Rectal smooth muscle tissue (tissue), 1 donor: Measurements from ENCODE around the gene SND1.

Source experiments
- H3K27ac ChIP-seq: one replicate; pipeline ENCODE4 v1.7.0; 2013; ENCODE audit warnings: low read depth, low read length, inconsistent platforms
- H3K27me3 ChIP-seq: one replicate; pipeline ENCODE4 v1.7.0; 2013; ENCODE audit warnings: low read length; ENCODE audit not compliant: control insufficient read depth, insufficient read depth
- H3K36me3 ChIP-seq: one replicate; pipeline ENCODE4 v1.7.0; 2013; ENCODE audit warnings: low read length; ENCODE audit not compliant: control insufficient read depth, insufficient read depth
- H3K4me1 ChIP-seq: one replicate; pipeline ENCODE4 v1.7.0; 2013; ENCODE audit warnings: low read length; ENCODE audit not compliant: control insufficient read depth, insufficient read depth
- H3K4me3 ChIP-seq: one replicate; pipeline ENCODE4 v1.7.0; 2013; ENCODE audit warnings: low read length
- H3K9ac ChIP-seq: one replicate; pipeline ENCODE4 v1.7.0; 2013; ENCODE audit warnings: low read length

SND1 gene

DNA sequence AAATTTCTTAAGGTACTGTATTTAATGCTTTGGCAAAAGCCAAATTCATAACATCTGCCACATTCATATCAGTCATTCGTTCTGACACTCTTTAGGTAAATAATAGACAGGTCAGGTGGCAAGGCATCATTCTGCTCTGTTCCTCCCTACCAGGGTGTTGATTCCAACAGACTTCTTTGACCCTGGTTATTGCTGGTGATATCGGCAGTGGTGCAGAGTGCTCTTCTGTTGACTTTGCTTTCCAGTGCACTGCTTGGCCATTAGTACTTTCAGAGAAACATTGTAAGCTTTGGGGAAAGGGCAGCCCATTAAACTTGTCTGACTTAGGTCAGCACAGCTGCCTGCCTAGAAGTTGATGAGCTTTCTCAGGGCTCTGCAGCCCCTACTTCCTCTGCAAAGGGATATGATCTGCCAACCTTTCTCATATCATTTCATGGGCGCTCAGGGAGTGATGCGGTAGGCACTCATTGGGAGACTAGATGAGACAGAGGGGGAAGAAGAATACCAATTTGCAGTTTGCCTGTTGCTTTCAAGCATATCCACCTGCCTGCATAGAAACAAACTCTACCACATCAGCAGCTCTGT, 240.0 kb downstream of the SND1 start:
- no peak overlapping the region for H3K4me3 ChIP-seq
- no peaks in the 10 kb centered on the region for H3K36me3 ChIP-seq
- H3K9ac ChIP-seq = no peak overlapping the region
- no peaks in the 10 kb centered on the region for H3K4me1 ChIP-seq
- no peak overlapping the region for H3K27ac ChIP-seq
- no peaks in the 10 kb centered on the region for H3K27me3 ChIP-seq

DNA sequence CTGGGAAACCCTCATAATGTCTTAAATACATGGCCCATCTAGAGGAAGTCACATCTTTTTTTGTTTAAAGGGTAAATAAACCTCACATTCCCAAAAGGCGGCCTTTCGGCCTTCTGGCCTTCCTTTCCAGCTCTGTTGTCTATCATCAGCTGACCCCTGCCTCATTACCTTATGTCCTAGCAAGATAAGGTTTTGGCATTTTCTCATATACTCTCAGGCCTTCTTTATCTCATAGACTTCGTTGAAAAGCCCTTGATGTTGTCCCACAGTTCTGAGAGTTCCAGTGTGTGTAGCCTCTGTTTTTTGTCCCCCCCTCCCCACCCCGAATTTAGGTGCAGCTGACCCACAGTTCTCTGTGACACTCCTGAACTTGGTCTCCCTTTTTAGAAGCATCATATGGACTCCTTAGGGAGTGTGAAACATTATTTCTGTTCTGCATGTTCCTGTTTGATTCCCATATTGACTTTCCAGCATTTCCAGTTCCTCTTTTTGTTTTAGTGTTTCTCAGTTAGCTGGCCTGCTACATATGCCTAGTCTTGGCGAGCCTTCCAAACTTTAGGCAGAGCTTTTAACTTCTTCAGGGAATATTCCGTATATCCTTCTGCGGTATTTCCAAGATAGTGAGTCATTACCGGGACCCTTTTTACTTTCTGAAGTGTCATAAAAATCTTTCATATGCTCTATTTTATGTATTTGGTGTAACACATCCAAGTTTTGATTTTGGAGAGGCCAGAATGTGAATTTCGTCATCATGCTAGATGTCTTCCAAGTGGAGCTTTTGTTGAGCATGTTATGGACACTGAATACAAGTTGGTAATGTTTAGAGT, 240.7 kb downstream of the SND1 start:
- H3K9ac ChIP-seq = no peak overlapping the region
- H3K36me3 ChIP-seq = no peaks in the 10 kb centered on the region
- no peak overlapping the region for H3K27ac ChIP-seq

DNA sequence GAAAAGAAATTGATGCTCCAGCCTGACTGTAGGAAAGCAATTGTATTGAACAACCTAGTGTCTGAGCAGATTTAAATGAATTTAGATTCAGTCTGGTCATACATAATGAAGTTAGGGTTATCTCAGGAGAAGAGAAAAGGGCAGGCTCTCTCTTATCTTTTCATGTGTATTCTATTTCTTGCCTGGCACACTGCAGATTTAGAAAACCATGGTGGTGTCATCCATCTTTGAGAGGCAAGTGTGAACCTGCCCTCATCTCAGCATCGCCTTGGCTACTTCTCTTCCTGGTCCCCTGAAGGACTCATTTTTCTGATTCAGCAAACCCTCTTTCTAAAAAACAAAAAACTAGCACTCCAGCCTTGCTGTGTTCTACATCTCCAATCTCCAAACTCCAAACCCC, 241.6 kb downstream of the SND1 start:
- no peaks in the 10 kb centered on the region for H3K27me3 ChIP-seq
- no peaks in the 10 kb centered on the region for H3K4me1 ChIP-seq

More for the DNA sequence above, 240.7 kb downstream of the SND1 start:
- Histone ChIP-seq H3K27me3 (no peaks in the 10 kb centered on the region), H3K4me1 (no peaks in the 10 kb centered on the region), H3K4me3 (no peak overlapping the region)

DNA sequence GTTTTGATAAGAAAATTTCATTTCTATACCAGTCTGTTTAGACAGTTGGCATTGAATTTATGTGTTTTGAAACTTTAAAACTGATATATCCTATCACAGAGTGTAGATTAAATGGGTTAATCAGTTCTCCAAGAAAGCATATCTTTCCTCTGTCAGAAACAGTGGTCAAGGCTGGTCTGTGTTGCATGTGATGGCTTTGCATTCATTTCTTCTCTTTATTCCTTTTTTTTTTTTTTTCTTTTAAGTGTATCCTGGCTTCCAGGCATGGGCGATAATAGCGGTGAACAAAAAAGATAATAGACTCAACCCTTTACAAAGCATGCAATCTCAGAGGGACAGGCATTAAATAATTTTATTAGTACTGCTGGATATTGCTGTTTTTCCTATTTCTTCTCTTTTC, 242.6 kb downstream of the SND1 start:
- H3K4me1 ChIP-seq = no peaks in the 10 kb centered on the region
- H3K27ac ChIP-seq = no peak overlapping the region
- no peaks in the 10 kb centered on the region for H3K27me3 ChIP-seq
- no peak overlapping the region for H3K9ac ChIP-seq
- no peaks in the 10 kb centered on the region for H3K36me3 ChIP-seq
- H3K4me3 ChIP-seq = no peak overlapping the region

More for the DNA sequence above, 241.6 kb downstream of the SND1 start:
- no peak overlapping the region for H3K27ac ChIP-seq
- no peak overlapping the region for H3K4me3 ChIP-seq
- no peaks in the 10 kb centered on the region for H3K36me3 ChIP-seq
- H3K9ac ChIP-seq = no peak overlapping the region

DNA sequence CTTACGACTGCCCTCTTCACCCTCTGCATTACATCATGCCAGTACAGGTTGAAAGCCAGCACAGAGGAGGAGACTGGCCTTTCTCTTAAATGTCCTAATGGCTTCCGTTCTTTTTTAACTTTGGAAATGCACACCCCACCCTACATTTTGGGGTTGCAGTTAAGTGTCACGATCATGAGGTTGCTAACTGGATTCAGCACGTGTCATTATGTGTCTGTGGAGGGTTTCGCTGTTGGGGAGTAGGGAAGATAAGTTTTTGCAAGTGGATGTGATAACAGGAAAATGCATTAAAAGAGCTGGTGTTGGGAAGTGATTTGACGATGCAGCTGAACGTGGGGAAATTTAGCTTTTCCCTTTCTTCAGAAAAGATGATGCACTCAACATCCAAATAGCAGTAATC, 243.4 kb downstream of the SND1 start:
- Histone ChIP-seq H3K4me1 (no peaks in the 10 kb centered on the region), H3K36me3 (no peaks in the 10 kb centered on the region), H3K9ac (no peak overlapping the region), H3K27ac (no peak overlapping the region), H3K27me3 (no peaks in the 10 kb centered on the region), H3K4me3 (no peak overlapping the region)

DNA sequence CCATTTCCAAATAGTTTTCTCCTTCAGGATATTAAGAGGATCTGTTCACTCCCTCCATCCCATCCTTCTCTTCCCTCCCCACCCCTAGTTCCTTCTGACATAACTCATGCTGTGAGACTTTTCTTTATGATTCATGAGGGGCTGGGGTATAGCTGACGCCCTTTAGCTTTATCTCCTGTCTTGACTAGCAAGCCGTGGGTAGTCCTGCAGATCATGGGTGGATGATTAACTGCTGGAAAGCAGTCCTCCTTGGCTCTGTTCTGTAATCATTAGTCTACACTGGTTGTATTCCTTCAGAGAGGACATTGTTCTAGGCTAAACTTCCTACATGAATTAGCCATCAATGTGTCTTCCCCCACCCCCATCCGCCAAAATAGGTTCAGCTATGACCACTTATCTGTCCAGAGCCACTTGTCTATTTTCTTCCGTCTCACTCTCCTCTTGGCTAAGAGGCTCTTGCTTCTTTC, 243.9 kb downstream of the SND1 start:
- no peaks in the 10 kb centered on the region for H3K36me3 ChIP-seq
- peaks cover 3% of the 10 kb centered on the region for H3K4me1 ChIP-seq
- no peak overlapping the region for H3K4me3 ChIP-seq
- no peak overlapping the region for H3K9ac ChIP-seq
- no peaks in the 10 kb centered on the region for H3K27me3 ChIP-seq
- no peak overlapping the region for H3K27ac ChIP-seq

DNA sequence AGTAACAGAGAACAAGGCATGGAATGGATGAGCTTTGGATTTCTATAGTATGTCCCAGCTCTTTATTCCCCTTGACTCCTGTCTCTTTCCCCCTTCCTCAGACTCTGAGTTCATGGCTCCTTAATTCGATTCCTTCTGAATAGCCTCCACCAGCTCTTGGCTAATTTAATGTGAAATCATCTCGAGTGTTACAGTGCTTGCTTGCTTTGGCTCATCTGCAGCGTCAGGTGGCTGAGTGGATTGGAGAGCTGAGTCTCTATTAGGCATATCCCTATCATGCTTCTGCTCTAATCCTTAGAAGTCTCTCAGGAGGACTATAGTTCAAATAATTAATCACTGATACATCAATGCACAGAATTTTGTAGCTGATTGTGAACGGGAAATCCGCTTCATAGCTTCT, 244.7 kb downstream of the SND1 start:
- Histone ChIP-seq H3K36me3 (no peaks in the 10 kb centered on the region), H3K27me3 (no peaks in the 10 kb centered on the region), H3K27ac (no peak overlapping the region), H3K9ac (no peak overlapping the region), H3K4me3 (no peak overlapping the region), H3K4me1 (peaks cover 6% of the 10 kb centered on the region)

DNA sequence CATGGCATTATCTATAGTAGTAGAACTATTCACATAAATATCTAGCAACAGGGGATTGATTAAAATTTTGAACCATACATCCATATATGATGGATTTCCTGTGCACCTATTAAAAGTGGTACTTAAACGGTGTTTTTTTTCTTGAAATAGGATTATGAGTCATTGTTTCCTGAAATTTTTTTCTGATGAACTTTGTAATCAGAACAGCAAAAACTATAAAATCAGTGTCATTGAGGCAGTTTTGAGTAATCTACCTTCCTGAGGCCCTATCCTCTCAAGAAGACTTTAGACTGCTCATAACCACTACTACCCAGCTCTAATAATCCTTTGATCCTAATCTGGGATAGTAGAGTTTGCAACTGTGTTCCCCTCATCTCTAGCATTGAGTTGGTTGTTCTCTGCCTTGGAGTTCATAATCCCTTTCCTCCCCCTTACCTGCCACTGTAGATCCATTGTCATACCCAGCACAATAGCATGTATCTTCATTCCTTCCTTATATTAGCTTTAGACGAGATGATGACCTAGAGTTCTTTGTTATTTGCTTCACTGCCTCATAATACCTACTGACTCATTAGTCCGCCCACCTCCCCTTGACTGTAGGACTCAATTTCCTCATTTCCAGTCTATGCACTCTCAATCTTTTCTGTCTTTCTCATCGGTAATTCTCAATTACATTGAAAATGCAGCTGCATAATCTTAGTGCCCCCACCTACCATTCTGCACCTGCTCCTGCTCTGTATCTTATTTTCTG, 245.9 kb downstream of the SND1 start:
- no peaks in the 10 kb centered on the region for H3K27me3 ChIP-seq
- no peak overlapping the region for H3K9ac ChIP-seq
- no peak overlapping the region for H3K27ac ChIP-seq
- H3K4me3 ChIP-seq = no peak overlapping the region
- H3K36me3 ChIP-seq = no peaks in the 10 kb centered on the region
- peaks cover 6% of the 10 kb centered on the region for H3K4me1 ChIP-seq

DNA sequence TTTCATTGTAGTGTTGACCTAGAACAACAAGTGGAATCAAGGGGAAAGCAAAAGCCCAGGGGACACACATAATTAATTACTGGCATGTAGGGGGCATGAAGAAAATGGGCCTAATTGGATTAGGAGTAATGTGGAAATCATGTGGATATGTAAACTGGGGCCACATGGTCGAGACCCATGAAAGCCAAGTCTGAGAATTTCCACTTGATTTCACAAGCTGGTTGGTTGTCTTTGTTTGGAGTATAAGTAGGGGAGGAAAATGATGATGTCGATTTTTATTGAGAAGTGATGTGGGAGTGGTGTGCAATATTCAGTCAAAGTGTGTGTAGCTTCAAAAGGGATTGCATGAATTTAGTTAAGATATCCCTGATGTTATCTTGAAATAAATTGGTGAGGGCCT, 247.4 kb downstream of the SND1 start:
- H3K27ac ChIP-seq = no peak overlapping the region
- no peaks in the 10 kb centered on the region for H3K27me3 ChIP-seq
- no peaks in the 10 kb centered on the region for H3K36me3 ChIP-seq
- no peak overlapping the region for H3K9ac ChIP-seq
- H3K4me1 ChIP-seq = peaks cover 6% of the 10 kb centered on the region
- H3K4me3 ChIP-seq = no peak overlapping the region

DNA sequence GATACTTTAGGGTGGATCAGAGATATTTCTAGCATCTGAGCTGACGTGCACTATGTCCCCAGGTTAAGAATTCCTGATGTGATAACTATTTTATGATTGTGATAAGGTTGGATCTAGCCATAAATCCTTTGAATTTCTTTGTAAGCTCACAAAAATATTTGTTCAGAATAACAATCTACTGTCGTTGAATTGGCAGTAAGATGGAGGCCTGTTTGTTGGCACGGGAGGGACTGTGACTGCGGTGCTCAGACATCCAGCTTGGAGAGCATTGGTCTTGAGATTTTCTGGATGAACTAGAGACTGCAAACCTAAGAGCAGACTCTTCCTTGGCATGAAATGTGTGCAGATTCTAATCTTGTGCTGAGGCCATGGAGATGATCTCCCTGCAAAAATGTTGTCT, 248.1 kb downstream of the SND1 start:
- Histone ChIP-seq H3K9ac (no peak overlapping the region), H3K4me1 (peaks cover 6% of the 10 kb centered on the region), H3K36me3 (no peaks in the 10 kb centered on the region), H3K27me3 (no peaks in the 10 kb centered on the region), H3K27ac (no peak overlapping the region), H3K4me3 (no peak overlapping the region)

DNA sequence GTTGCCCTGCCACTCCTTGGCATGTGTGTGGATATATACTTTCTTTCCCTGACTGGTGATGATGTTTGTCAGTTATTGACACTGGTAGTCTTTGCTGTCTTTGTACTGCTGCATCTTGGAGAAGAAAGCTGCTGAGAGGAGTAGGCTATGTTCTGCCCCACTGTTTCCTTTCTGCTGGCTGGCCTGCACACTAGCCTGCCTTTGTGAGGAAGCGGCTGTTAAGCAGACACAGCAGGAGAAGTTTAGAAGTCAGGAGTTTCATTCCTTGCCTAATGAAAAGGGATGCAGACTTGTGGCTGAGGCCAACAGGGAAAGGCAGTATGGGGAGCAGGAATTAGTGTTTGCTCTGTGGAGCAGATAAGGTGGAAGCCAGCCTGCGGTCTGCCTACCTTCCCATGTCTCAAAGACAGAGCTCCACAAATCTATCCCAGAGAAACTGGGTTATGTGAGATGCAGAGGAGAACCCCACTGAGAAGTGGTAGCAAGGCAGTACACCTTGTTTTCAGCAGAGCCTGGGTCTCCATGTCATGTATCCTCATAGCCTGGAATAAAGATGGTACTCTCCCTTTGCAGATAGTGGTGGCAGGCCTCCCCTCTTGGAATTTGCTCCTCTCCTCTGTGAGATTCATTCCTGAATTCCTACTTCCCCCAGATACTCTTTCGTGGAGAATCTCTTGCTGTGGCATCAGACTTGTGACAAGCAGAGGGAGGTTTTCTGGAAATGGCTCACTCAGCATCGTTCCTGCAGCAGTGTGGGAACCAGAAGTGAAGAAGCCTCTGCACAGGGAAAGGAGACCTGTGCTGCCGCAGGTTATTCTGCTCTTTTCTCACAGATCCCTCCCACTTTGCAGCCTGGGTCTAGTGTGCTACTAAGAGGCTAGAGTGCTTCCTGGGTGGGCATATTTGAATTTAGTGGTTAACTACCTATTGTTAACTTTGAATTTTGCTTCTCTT, 249.0 kb downstream of the SND1 start:
- H3K4me3 ChIP-seq = no peak overlapping the region
- H3K4me1 ChIP-seq = peaks cover 8% of the 10 kb centered on the region
- H3K27me3 ChIP-seq = no peaks in the 10 kb centered on the region
- no peak overlapping the region for H3K27ac ChIP-seq
- H3K36me3 ChIP-seq = peaks cover 2% of the 10 kb centered on the region
- no peak overlapping the region for H3K9ac ChIP-seq
